ENCODE data around the gene JMJD1C.
A peak's percentile ranks its signal among the peaks of the same experiment; 100 is the strongest.

The JMJD1C gene

GRCh38 chr10:63275094-63275493 lies 190.7 kb downstream of the JMJD1C start:
- TF ChIP-seq CTCF (IDR thresholded peaks at IDR 0.05; ENCODE audit: control insufficient read depth, extremely low read depth, insufficient read depth) = no peak
- no peak for DNase-seq (ENCODE audit: low read depth)
- no peak overlapping the region for H3K4me3 ChIP-seq (ENCODE audit: low read depth, low read length)

- no peak for DNase-seq (ENCODE audit: low read depth)
- TF ChIP-seq CTCF (IDR thresholded peaks at IDR 0.05; ENCODE audit: control insufficient read depth, extremely low read depth, insufficient read depth) = no peak
- no peak overlapping the region for H3K4me3 ChIP-seq (ENCODE audit: low read depth, low read length)
Observed at GRCh38 chr10:63273577-63273976, 192.2 kb downstream of the JMJD1C start.

GRCh38 chr10:63268798-63269503 lies 196.8 kb downstream of the JMJD1C start:
- TF ChIP-seq CTCF (IDR thresholded peaks at IDR 0.05; ENCODE audit: control insufficient read depth, extremely low read depth, insufficient read depth) = 0 out of 2 replicates have a peak, but pooled peaks have one; percentile 12

GRCh38 chr10:63268149-63268797 lies 197.5 kb downstream of the JMJD1C start:
- DNase-seq (ENCODE audit: low read depth) = no peak
- TF ChIP-seq CTCF (IDR thresholded peaks at IDR 0.05; ENCODE audit: control insufficient read depth, extremely low read depth, insufficient read depth) = no peak
- peak overlapping the region; percentile 56 for H3K4me3 ChIP-seq (ENCODE audit: low read depth, low read length)

More at GRCh38 chr10:63268798-63269503, 196.8 kb downstream of the JMJD1C start:
- H3K4me3 ChIP-seq (ENCODE audit: low read depth, low read length) = peak overlapping the region; percentile 56
- DNase-seq (ENCODE audit: low read depth) = peak; percentile 97

- no peak for TF ChIP-seq CTCF (IDR thresholded peaks at IDR 0.05; ENCODE audit: control insufficient read depth, extremely low read depth, insufficient read depth)
- no peak for DNase-seq (ENCODE audit: low read depth)
- H3K4me3 ChIP-seq (ENCODE audit: low read depth, low read length) = peak overlapping the region; percentile 56
Observed at GRCh38 chr10:63267414-63268148, 198.2 kb downstream of the JMJD1C start.

- TF ChIP-seq CTCF (IDR thresholded peaks at IDR 0.05; ENCODE audit: control insufficient read depth, extremely low read depth, insufficient read depth) = no peak
- peak overlapping the region; percentile 56 for H3K4me3 ChIP-seq (ENCODE audit: low read depth, low read length)
- no peak for DNase-seq (ENCODE audit: low read depth)
Observed at GRCh38 chr10:63266391-63267316, 199.1 kb downstream of the JMJD1C start.

Measured in LNCaP clone FGC (cell line).